GM19099 (cell line): Measurements from ENCODE around the gene MXD3.

Experiments
- POLR2A ChIP-seq: IDR thresholded peaks from 3 replicates; pipeline ENCODE4 v1.6.1; 2011; ENCODE audit warnings: low read depth; ENCODE audit not compliant: insufficient read length; ENCODE audit errors: extremely low read depth

MXD3 gene

GRCh38 chr5:177333420-177334154 lies 21.9 kb upstream of the MXD3 start:
- TF ChIP-seq POLR2A = no peak

GRCh38 chr5:177332896-177333260 lies 21.2 kb upstream of the MXD3 start:
- no peak for TF ChIP-seq POLR2A

- TF ChIP-seq POLR2A = no peak
Measured at GRCh38 chr5:177332031-177332895, 20.6 kb upstream of the MXD3 start.

GRCh38 chr5:177330991-177331842 lies 19.5 kb upstream of the MXD3 start:
- no peak for TF ChIP-seq POLR2A

GRCh38 chr5:177329883-177330282 lies 18.2 kb upstream of the MXD3 start:
- TF ChIP-seq POLR2A = no peak

GRCh38 chr5:177328545-177329231 lies 17.0 kb upstream of the MXD3 start:
- TF ChIP-seq POLR2A = no peak

- TF ChIP-seq POLR2A = no peak
Measured at GRCh38 chr5:177327539-177328522, 16.1 kb upstream of the MXD3 start.

- TF ChIP-seq POLR2A = no peak
Measured at GRCh38 chr5:177325868-177326381, 14.2 kb upstream of the MXD3 start.

GRCh38 chr5:177320879-177321278 lies 9.2 kb upstream of the MXD3 start:
- no peak for TF ChIP-seq POLR2A

GRCh38 chr5:177319913-177320588 lies 8.4 kb upstream of the MXD3 start:
- no peak for TF ChIP-seq POLR2A

- TF ChIP-seq POLR2A = no peak
Measured at GRCh38 chr5:177317959-177318377, 6.3 kb upstream of the MXD3 start.

- TF ChIP-seq POLR2A = no peak
Measured at GRCh38 chr5:177316005-177316404, 4.3 kb upstream of the MXD3 start.

- TF ChIP-seq POLR2A = no peak
Measured at GRCh38 chr5:177315411-177315810, 3.7 kb upstream of the MXD3 start.
